Spleen (tissue), 11 donors: ENCODE measurements around the gene RBMX. TPM values are rescaled to one million over a fixed set of nuclear protein-coding genes. Genes with fewer than 3 reads are reported as not detected.
"Not testable (repeated sequence)": the region's sequence is repeated elsewhere in the genome, so short reads cannot be mapped to it uniquely, and the experiment has no call there.

ENCODE experiments used
- DNase-seq: peaks from one replicate; pipeline ENCODE4 v3.0.0-alpha.2; 2020
- H3K27ac ChIP-seq, 8 donors: fragments of 200-600 bp; sonication (generic) in 7 of 8; 1 replicate in 4 of 8; 2 replicates in 4 of 8; pipeline versions ENCODE4 v1.5.0 to v1.8.0; 2016 to 2021; ENCODE audit warnings: inconsistent platforms in 4 of 8, mild to moderate bottlenecking in 4 of 8, moderate library complexity in 1 of 8
- H3K27me3 ChIP-seq, 7 donors: fragments of 200-600 bp; sonication (generic) in 6 of 7; replicated peaks in 1 of 7; 1 replicate in 4 of 7; 2 replicates in 3 of 7; pipeline versions ENCODE4 v1.5.0 to v1.8.0; 2016 to 2021; ENCODE audit warnings: inconsistent platforms in 3 of 7, mild to moderate bottlenecking in 1 of 7
- H3K36me3 ChIP-seq, 6 donors: fragments of 200-600 bp; sonication (generic) in 5 of 6; 1 replicate in 4 of 6; 2 replicates in 2 of 6; pipeline versions ENCODE4 v1.5.0 to v1.8.0; 2016 to 2021; ENCODE audit warnings: inconsistent platforms in 2 of 6
- H3K4me1 ChIP-seq, 6 donors: fragments of 200-600 bp; sonication (generic) in 5 of 6; 1 replicate in 3 of 6; 2 replicates in 3 of 6; pipeline versions ENCODE4 v1.5.0 to v1.8.0; 2016 to 2021; ENCODE audit warnings: inconsistent platforms in 3 of 6
- H3K4me3 ChIP-seq, 8 donors: fragments of 200-600 bp; sonication (generic) in 7 of 8; 1 replicate in 4 of 8; 2 replicates in 4 of 8; pipeline versions ENCODE4 v1.5.0 to v1.8.0; 2016 to 2021; ENCODE audit warnings: inconsistent platforms in 4 of 8, mild to moderate bottlenecking in 4 of 8, moderate library complexity in 2 of 8
- H3K9me3 ChIP-seq, 8 donors: fragments of 200-600 bp; sonication (generic) in 7 of 8; 1 replicate in 4 of 8; 2 replicates in 4 of 8; pipeline versions ENCODE4 v1.5.0 to v1.8.0; 2016 to 2021; ENCODE audit warnings: inconsistent platforms in 4 of 8
- CTCF ChIP-seq, 11 experiments: fragments of 200-600 bp in 7 of 11; fragments of 450-650 bp in 4 of 11; sonication (generic) in 4 of 11; IDR thresholded peaks in 8 of 11; conservative IDR thresholded peaks in 3 of 11; 1 replicate in 7 of 11; 2 replicates in 4 of 11; pipeline versions ENCODE4 v1.4.0 to v1.8.0; 2016 to 2021; ENCODE audit warnings: antibody characterized with exemption in 11 of 11, inconsistent platforms in 4 of 11, mild to moderate bottlenecking in 1 of 11
- POLR2A ChIP-seq, 3 donors: fragments of 450-650 bp; IDR thresholded peaks; one replicate each; pipeline ENCODE4 v1.5.1; 2017; ENCODE audit warnings: antibody characterized with exemption in 3 of 3, mild to moderate bottlenecking in 1 of 3
- POLR2AphosphoS5 ChIP-seq, 3 donors: sonication (generic); formaldehyde crosslinking; IDR thresholded peaks; one replicate each; pipeline ENCODE4 v1.5.1; 2017; ENCODE audit warnings: antibody characterized with exemption in 3 of 3
- WGBS, 5 donors: extraction: QIAGEN DNeasy Blood & Tissue Kit in 3 of 5; methylation state at CpG; one replicate each; pipeline versions ENCODE4 v1.1.5 to v1.1.7; 2013 to 2018; 5-methylcytosine and 5-hydroxymethylcytosine counted together
- intact Hi-C: fragments of 100-400 bp; cut with DNase I; formaldehyde crosslinking; loops from one replicate; pipeline ENCODE4 v1.15.0; 2023; ENCODE audit warnings: low total_unique reads
- polyA plus RNA-seq, 3 donors: library from polyadenylated mRNA; stranded (reverse); fragments of 200-250 nt; gene quantifications; one replicate each; pipeline ENCODE4 v1.2.1, GENCODE V29; 2013
- total RNA-seq, 7 donors: library from RNA; depleted of rRNA in 3 of 7; stranded (reverse); fragments of >200 nt in 3 of 7; fragmentation: NEBNext Ultra II Directional in 4 of 7; extraction: Animal tissue kit (Norgen Biotek cat#: 25700) in 4 of 7; gene quantifications; one replicate each; pipeline versions ENCODE4 v1.1.0 to v1.2.1, GENCODE V29; 2016 to 2021
- donor health status: healthy with polysubstance abuse.
- donor health status: DM: no; HTN: no; CAD: no; lungs with moderate emphysema.
- donor health status: DM: no; HTN: no; CAD: no.
- donor health status: Bipolar disorder and iron deficiency.
- donor health status: healthy.
- donor health status: DM: no; HTN: no; CAD: no.
- donor health status: DM: yes; HTN: yes; CAD: no.

RBMX gene
- total and polyA plus RNA-seq, 10 donors: 111 to 286 (median 168) TPM

GRCh38 chrX:136896121-136896914, 15.8 kb upstream of the RBMX start:
- H3K4me3 ChIP-seq: no peak overlapping the region
- intact Hi-C loops: no loop called here
- TF ChIP-seq CTCF (IDR thresholded peaks at IDR 0.05 in 8 of 11, conservative IDR thresholded peaks at IDR 0.05 in 3 of 11): no peak
- TF ChIP-seq POLR2AphosphoS5 (IDR thresholded peaks at IDR 0.05): no peak
- TF ChIP-seq POLR2A (IDR thresholded peaks at IDR 0.05): no peak

DNA sequence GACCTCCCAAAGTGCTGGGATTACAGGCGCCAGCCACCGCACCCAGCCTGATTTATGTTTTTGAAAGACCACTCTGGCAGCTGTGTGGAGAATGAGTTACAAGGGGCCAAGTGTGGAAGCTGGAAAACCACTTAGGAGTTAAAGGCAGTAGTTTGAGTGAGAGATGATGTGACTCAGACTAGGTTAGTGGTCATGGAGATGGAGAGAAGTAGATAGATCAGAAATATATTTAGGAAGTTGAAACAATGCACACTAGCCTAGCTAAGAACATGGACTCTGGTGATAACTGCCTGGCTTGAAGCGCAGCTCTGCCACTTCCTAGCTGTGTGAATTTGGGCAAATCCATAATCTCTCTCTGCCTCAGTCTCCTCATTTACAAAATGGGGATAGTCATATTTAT, 11.9 kb upstream of the RBMX start:
- Histone ChIP-seq H3K27me3 (no peaks in the 10 kb centered on the region), H3K9me3 (no peaks in the 10 kb centered on the region), H3K36me3 (no peaks in the 10 kb centered on the region), H3K27ac (no peak overlapping the region), H3K4me3 (no peak overlapping the region), H3K4me1 (no peaks in the 10 kb centered on the region)
- WGBS, 5 donors: 75 to 94% (median 90%) methylated on average over 3 of the region's 3 CpGs
- DNase-seq: no peak
- TF ChIP-seq CTCF (IDR thresholded peaks at IDR 0.05 in 8 of 11, conservative IDR thresholded peaks at IDR 0.05 in 3 of 11) (no peak), POLR2A (IDR thresholded peaks at IDR 0.05) (no peak), POLR2AphosphoS5 (IDR thresholded peaks at IDR 0.05) (no peak)
- intact Hi-C loops: no loop called here

More at GRCh38 chrX:136896121-136896914, 15.8 kb upstream of the RBMX start:
- Histone ChIP-seq H3K9me3 (no peaks in the 10 kb centered on the region), H3K4me1 (no peaks in the 10 kb centered on the region), H3K27ac (no peak overlapping the region), H3K36me3 (no peaks in the 10 kb centered on the region), H3K27me3 (no peaks in the 10 kb centered on the region)
- no peak for DNase-seq
- WGBS, 5 donors: 78 to 98% (median 86%) methylated on average over 7 of the region's 7 CpGs

DNA sequence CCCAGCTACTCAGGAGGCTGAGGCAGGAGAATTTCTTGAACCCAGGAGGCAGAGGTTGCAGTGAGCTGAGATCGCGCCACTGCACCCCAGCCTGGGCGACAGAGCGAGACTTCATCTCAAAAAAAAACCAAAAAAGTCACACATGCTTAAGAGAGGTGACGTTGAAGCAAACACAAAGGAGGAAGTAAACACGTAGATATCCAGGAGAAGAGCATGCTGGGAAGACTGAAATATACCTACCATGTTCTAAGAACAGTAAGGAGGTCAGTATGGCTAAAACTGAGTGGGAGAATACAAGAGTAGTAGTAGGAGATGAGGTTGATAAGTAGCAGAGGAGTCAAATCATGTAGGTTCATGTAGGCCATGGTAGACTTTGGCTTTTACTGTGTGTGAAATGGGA, 10.1 kb upstream of the RBMX start:
- H3K4me3 ChIP-seq, H3K9me3 ChIP-seq, H3K27ac ChIP-seq, H3K36me3 ChIP-seq, DNase-seq, H3K4me1 ChIP-seq, intact Hi-C loops, H3K27me3 ChIP-seq: not testable (repeated sequence)
- WGBS, 5 donors: 68 to 86% (median 78%) methylated on average over 5 to 6 of the region's 6 CpGs

DNA sequence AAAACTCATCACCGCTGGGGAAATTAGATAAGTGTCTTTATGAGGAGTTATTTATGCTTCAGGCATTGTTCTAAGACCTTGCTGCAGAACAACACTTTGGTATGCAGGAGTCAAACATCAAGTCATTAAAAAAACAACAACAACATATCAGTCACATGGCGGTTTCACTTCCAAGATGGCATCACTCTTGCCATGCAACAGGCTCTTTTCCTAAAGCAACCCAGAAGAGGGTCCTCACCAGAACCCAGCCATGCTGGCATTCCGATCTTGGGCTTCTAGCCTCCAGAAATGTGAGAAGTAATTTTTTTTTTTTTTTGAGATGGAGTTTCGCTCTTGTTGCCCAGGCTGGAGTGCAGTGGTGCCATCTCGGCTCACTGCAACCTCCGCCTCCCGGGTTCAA, 8.7 kb upstream of the RBMX start:
- no peak for DNase-seq
- no peaks in the 10 kb centered on the region for H3K27me3 ChIP-seq
- no peaks in the 10 kb centered on the region for H3K9me3 ChIP-seq
- intact Hi-C loops: no loop called here
- 89 to 99% (median 96%) methylated on average over 5 to 7 of the region's 7 CpGs for WGBS, 5 donors
- no peak overlapping the region for H3K27ac ChIP-seq
- H3K36me3 ChIP-seq: no peaks in the 10 kb centered on the region
- H3K4me1 ChIP-seq: peaks cover 0 to 4% (median 0%) of the 10 kb centered on the region in 6 donors
- no peak for TF ChIP-seq POLR2A (IDR thresholded peaks at IDR 0.05)
- no peak for TF ChIP-seq CTCF (IDR thresholded peaks at IDR 0.05 in 8 of 11, conservative IDR thresholded peaks at IDR 0.05 in 3 of 11)
- TF ChIP-seq POLR2AphosphoS5 (IDR thresholded peaks at IDR 0.05): no peak
- H3K4me3 ChIP-seq: no peak overlapping the region
